Kidney (tissue), 14 donors: ENCODE measurements around the gene GJA9. TPM values are rescaled to one million over a fixed set of nuclear protein-coding genes. Genes with fewer than 3 reads are reported as not detected.

ENCODE experiments used
- DNase-seq, 5 donors: peaks; one replicate each; pipeline ENCODE4 v3.0.0-alpha.2; 2013 to 2020
- FAIRE-seq: peaks from 2 replicates; lab custom pipeline; 2012; peaks lifted over from hg19 to GRCh38; lab: Jason Lieb, UNC
- H3K27ac ChIP-seq, 2 donors: one replicate each; pipeline ENCODE4 v1.7.0; 2013; ENCODE audit warnings: low read depth in 2 of 2, low read length in 2 of 2, inconsistent platforms in 1 of 2
- H3K27me3 ChIP-seq: one replicate; pipeline ENCODE4 v1.7.1; 2013; ENCODE audit warnings: low read length, inconsistent platforms; ENCODE audit not compliant: control insufficient read depth, insufficient read depth
- H3K36me3 ChIP-seq, 3 donors: one replicate each; pipeline versions ENCODE4 v1.7.0 to v1.7.1; 2013; ENCODE audit warnings: low read length in 3 of 3, control low read depth in 1 of 3, inconsistent platforms in 1 of 3; ENCODE audit not compliant: insufficient read depth in 3 of 3, control insufficient read depth in 2 of 3
- H3K4me1 ChIP-seq, 3 donors: one replicate each; pipeline versions ENCODE4 v1.7.0 to v1.7.1; 2013; ENCODE audit warnings: low read length in 3 of 3, inconsistent platforms in 1 of 3, low read depth in 1 of 3; ENCODE audit not compliant: control insufficient read depth in 2 of 3, insufficient read depth in 2 of 3
- H3K4me3 ChIP-seq, 3 donors: one replicate each; pipeline versions ENCODE4 v1.7.0 to v1.8.1; 2013; ENCODE audit warnings: low read length in 3 of 3, control low read depth in 1 of 3, inconsistent platforms in 1 of 3
- H3K9ac ChIP-seq, 3 donors: one replicate each; pipeline versions ENCODE4 v1.7.0 to v1.7.1; 2013; ENCODE audit warnings: low read length in 3 of 3, control low read depth in 1 of 3, inconsistent platforms in 1 of 3
- H3K9me3 ChIP-seq, 3 donors: one replicate each; pipeline versions ENCODE4 v1.7.0 to v1.7.1; 2013; ENCODE audit warnings: low read length in 3 of 3, control low read depth in 1 of 3, inconsistent platforms in 1 of 3; ENCODE audit not compliant: control insufficient read depth in 2 of 3, insufficient read depth in 1 of 3
- intact Hi-C: fragments of 100-400 bp; cut with DNase I; formaldehyde crosslinking; loops from one replicate; pipeline ENCODE4 v1.11.1; 2022
- polyA plus RNA-seq: library from polyadenylated mRNA; stranded (reverse); fragments of 350-450 nt; fragmentation: Illumina TruSeq; extraction: RNeasy Lipid Tissue Mini Kit (QIAGEN cat#74804); gene quantifications from one replicate; pipeline ENCODE4 v1.2.3, GENCODE V29; 2014; ENCODE audit warnings: low read depth, low replicate concordance; ENCODE audit not compliant: insufficient read depth
- total RNA-seq: library from RNA; stranded (reverse); fragmentation: NEBNext Ultra II Directional; extraction: Animal tissue kit (Norgen Biotek cat#: 25700); gene quantifications from one replicate; pipeline ENCODE4 v1.2.1, GENCODE V29; 2021
- TF ChIP-seq, protein P1 (sequence below): IDR thresholded peaks from 3 replicates; pipeline ENCODE4 v1.5.1; 2012; ENCODE audit warnings: mild to moderate bottlenecking, moderate library complexity, borderline replicate concordance; ENCODE audit not compliant: insufficient read depth; ENCODE audit errors: extremely low read depth
- donor health status: control.
- donor health status: control.
- donor health status: control.
- donor health status: control.
- donor health status: control.
- donor health status: DM: yes; HTN: yes; CAD: no.
- donor health status: Normal renal cell carcinoma (clear cell type).

GJA9 gene
- total and polyA plus RNA-seq, 2 donors from 2014 or later = not detected

DNA sequence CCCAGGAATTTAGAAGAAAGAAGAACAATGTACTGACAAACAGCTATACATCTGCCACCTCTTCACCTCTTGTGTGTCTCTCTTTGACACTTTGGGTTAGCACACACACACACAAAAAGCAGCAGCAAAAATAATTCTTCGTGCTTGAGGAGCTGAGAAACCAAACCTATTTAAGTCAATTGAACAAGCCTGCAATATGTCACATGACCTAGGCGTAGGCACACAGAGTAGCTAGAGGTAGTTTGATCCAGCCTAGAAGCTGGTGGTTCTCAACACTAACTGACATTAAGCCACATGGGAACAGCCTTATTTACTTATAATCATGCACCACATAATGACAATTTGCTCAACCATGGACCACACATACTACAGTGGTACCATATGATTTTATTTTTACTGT is 54.1 kb downstream of the GJA9 start:
- no peak for DNase-seq
- no peak for FAIRE-seq
- Histone ChIP-seq H3K27ac (no peak overlapping the region), H3K4me3 (no peak overlapping the region), H3K4me1 (no peaks in the 10 kb centered on the region), H3K9me3 (no peaks in the 10 kb centered on the region), H3K27me3 (no peaks in the 10 kb centered on the region), H3K9ac (no peak overlapping the region), H3K36me3 (no peaks in the 10 kb centered on the region)
- intact Hi-C loops = no loop called here
- TF ChIP-seq, protein P1, sequence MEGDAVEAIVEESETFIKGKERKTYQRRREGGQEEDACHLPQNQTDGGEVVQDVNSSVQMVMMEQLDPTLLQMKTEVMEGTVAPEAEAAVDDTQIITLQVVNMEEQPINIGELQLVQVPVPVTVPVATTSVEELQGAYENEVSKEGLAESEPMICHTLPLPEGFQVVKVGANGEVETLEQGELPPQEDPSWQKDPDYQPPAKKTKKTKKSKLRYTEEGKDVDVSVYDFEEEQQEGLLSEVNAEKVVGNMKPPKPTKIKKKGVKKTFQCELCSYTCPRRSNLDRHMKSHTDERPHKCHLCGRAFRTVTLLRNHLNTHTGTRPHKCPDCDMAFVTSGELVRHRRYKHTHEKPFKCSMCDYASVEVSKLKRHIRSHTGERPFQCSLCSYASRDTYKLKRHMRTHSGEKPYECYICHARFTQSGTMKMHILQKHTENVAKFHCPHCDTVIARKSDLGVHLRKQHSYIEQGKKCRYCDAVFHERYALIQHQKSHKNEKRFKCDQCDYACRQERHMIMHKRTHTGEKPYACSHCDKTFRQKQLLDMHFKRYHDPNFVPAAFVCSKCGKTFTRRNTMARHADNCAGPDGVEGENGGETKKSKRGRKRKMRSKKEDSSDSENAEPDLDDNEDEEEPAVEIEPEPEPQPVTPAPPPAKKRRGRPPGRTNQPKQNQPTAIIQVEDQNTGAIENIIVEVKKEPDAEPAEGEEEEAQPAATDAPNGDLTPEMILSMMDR = no peak

DNA sequence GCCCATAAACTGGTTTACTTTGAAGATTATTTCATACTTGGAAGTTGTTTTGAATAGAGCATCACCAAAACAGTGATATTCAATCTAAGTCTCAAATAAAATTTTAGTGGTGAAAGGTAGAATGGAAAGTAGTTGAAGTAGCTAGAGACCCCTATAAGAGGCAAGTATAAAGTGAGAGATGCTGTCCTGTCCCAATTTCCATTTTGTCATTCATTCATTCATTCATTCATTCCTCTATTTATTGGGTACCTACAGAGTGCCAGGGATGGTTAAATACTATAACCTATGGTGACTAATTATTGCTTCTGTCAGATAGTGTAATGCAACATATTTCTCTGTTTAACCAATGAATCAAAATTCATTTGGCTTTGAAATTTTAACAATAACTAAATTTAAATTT is 54.5 kb downstream of the GJA9 start:
- FAIRE-seq = no peak
- TF ChIP-seq, protein P1 = no peak
- H3K4me3 ChIP-seq = no peak overlapping the region
- DNase-seq = no peak
- H3K27me3 ChIP-seq = no peaks in the 10 kb centered on the region
- H3K27ac ChIP-seq = no peak overlapping the region
- H3K9me3 ChIP-seq = no peaks in the 10 kb centered on the region
- H3K9ac ChIP-seq = no peak overlapping the region
- H3K4me1 ChIP-seq = no peaks in the 10 kb centered on the region
- H3K36me3 ChIP-seq = no peaks in the 10 kb centered on the region
- intact Hi-C loops = no loop called here

DNA sequence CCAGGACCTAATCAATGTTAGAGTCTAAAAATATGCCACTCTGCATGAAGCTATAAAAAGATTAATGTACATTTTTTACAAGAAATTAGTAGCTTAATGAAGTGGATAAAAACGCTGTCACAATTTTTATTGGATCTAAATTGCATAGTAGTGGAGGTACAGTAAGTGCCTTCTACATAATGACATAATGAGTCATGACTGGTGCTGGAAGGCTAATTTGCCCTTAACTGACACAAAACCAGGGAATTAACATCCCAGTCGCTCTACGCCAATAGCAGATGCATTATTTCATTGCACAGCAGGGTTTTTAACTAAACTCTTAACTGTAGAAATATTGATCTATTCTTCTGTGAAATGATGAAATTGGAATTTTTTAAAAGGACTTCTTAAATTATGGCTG is 55.1 kb downstream of the GJA9 start:
- FAIRE-seq = no peak
- intact Hi-C loops = no loop called here
- Histone ChIP-seq H3K4me3 (no peak overlapping the region), H3K9me3 (no peaks in the 10 kb centered on the region), H3K27ac (no peak overlapping the region), H3K4me1 (no peaks in the 10 kb centered on the region), H3K27me3 (no peaks in the 10 kb centered on the region), H3K36me3 (no peaks in the 10 kb centered on the region), H3K9ac (no peak overlapping the region)
- TF ChIP-seq, protein P1 = no peak
- no peak for DNase-seq

Other genes with a start within 250 kb of the GJA9 start
- 27.3 TPM for gene RRAGC, start 21.8 kb downstream of the GJA9 start, total RNA-seq
- 22.9 TPM for gene RRAGC, start 21.8 kb downstream of the GJA9 start, polyA plus RNA-seq
- gene MYCBP, start 8.2 kb downstream of the GJA9 start, total RNA-seq = 31.1 TPM
- 20.6 TPM for gene MYCBP, start 8.2 kb downstream of the GJA9 start, polyA plus RNA-seq
- 2.1 TPM for gene RHBDL2, start 60.2 kb upstream of the GJA9 start, total RNA-seq
- gene RHBDL2, start 60.2 kb upstream of the GJA9 start, polyA plus RNA-seq = 0.34 TPM
- gene AKIRIN1, start 109.7 kb upstream of the GJA9 start, total RNA-seq = 56.9 TPM
- 40.7 TPM for gene AKIRIN1, start 109.7 kb upstream of the GJA9 start, polyA plus RNA-seq
- 174 TPM for gene NDUFS5, start 144.8 kb upstream of the GJA9 start, total RNA-seq
- gene NDUFS5, start 144.8 kb upstream of the GJA9 start, polyA plus RNA-seq = 1,037 TPM